Measurements from ENCODE around the gene GNE.
"Not testable (repeated sequence)": the region's sequence is repeated elsewhere in the genome, so short reads cannot be mapped to it uniquely, and the experiment has no call there.

GNE gene

GRCh38 chr9:36208521-36209253 is 49.6 kb downstream of the GNE start:
- no peak for DNase-seq (ENCODE audit: low spot score)

DNA sequence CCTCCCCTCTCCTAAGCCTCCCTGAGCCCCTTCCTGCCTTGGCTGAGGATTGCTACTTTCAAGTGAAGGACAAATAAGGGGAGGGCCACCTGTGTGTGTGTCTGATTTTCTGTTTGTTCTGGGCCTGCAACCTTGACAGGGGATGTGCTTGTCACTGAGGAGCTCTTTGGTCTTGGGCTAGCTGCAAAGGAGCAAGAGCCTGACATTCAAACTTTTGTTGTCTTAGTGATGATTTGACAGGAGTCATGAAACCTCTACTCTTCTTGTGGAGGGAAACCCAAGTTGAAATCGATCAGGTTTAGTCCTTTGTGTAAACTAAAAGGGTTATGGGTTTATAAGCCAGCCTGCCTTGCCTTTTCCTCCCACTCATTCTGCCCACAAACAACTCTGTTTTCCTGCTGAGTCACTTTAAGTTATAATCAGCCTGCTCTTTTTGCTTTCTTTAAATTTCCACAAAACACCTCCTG is 50.7 kb downstream of the GNE start:
- no peak for DNase-seq (ENCODE audit: low spot score)

DNA sequence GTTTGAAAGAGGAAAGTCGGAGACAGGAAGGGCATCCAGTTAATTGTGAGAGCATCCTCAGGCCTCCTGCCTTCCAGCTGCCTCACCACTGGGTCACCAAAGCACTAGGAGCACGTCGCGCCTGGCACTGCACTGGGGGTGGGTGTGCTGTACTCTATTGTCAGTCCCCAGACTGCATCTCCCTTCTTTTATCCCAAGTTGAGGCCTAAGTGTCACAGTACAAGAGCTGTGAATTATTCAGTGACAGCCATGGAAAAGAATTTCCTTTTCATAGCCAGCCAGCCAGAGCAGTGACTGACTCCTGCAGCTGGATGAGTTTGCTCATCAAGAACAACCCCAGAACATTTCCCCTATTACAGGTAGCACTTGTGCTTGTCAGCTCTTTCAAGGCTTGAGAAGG is 51.2 kb downstream of the GNE start:
- DNase-seq (ENCODE audit: low spot score): peak; percentile 88

DNA sequence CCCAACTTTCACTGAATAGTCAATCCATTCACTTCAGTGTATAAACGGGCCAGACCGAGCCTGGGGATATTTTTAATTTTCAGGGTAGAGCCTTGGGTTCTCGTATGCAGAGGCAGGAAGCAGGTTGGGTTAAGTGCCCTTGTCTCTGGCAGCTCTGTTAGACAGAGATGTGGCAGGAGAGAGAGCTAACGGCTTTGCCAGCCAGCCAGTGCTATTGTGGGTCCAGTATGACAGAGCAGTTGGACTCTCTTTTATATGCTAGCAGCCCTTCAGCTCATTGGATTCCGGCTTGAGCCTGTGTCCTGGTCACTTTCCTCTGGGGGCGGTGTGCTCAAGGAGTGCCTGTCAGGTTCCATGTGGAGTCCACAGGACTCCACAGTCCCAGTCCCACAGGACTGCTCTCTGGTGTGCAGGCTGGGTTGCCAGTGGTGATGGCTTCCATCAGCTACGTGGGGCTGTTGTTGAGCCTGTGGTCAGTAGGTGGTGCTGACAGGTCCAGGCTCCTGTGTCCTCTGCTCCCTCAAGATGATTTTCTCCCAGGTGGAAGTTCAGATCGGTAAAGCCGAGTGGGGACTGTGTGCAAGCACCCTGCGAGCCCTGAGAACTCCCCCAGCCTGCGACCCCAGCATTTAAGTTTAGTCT is 53.2 kb downstream of the GNE start:
- DNase-seq (ENCODE audit: low spot score): no peak

GRCh38 chr9:36194326-36195000 is 63.8 kb downstream of the GNE start:
- DNase-seq (ENCODE audit: low spot score): no peak

GRCh38 chr9:36193023-36193422 is 65.2 kb downstream of the GNE start:
- DNase-seq (ENCODE audit: low spot score): no peak

- no peak for DNase-seq (ENCODE audit: low spot score)
These were observed 66.1 kb downstream of the GNE start for GRCh38 chr9:36192196-36192595.

DNA sequence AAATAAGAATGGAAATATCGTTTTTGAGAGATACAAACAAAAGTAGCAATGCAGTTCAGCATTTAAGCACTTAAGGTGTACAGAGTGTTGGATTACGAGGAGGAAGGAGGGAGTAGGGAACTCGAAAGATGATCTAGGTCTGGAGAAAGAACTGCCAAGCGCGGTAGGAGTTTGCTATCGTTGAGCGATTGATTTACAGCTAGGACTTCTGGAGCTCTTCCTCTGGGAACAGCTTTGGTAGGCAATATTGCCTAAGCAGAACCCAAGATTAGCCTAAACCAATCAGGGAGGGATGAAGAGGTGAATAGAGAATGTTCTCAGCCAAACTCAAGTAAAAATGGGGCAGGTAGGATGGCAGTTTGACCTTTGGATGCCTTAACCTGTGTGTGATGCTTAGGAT is 66.6 kb downstream of the GNE start:
- DNase-seq (ENCODE audit: low spot score): no peak

DNA sequence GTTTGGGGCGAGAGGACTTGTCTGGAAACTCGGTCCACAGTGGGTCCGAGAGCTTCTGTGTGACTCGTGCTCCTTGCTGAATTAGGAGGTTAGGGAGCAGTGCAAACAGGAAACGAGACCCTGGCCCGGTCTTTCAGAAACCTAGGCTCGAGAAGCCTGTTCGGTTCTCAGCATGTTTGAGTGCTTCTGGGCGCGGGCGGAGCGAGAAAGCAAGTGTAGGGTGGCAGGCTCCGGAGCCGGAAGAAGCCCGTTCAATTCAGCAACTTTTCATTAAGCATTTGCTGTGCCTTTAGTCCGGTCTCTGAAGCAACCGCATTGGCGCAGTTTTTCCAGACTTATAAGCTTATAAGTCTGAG is 67.0 kb downstream of the GNE start:
- no peak for DNase-seq (ENCODE audit: low spot score)

- DNase-seq (ENCODE audit: low spot score): peak; percentile 100
These were observed 67.6 kb downstream of the GNE start, which contains the start of gene CLTA for GRCh38 chr9:36190388-36191289. Gene CLTA (plus strand): TSS chr9:36190921. CDS start chr9:36191057, 136 bp downstream.

DNA sequence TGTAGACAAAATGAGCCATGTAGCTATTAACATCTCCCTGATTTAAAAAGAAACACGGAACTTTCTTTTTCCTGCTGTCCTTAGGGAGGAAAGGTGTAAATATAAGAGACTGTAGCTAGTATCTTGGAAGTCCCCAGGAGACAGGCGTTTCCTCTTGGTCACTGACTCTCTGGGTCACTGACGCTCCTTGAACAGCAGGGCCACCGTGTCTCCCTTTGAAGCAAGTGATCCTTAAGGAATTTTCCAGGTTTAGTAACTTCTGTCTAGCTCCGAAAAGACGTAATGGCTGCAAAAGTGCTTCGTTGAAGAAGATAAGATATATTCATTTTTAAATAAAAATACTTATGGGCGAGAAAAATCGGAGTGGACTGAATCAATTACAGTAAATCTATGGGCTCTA is 68.3 kb downstream of the GNE start:
- no peak for DNase-seq (ENCODE audit: low spot score)

DNA sequence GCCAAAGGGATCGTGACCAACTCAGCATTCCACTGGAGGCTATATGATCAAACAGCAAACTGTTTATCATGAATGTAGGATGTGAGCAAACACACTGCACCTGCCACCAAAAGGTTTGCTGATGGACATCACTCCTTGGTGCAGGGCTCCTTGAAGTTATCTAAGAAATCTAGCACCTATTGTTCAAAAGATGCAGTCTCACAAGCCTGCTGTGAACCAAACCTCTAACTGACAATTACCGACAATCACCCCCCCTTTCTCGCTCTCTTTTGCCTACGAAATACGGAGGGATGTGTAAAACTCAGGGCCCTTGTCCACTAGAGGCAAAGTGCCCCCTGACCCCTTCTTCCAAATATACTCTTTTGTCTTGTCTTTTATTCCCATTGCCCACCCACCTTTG is 70.0 kb downstream of the GNE start:
- no peak for DNase-seq (ENCODE audit: low spot score)

- no peak for DNase-seq (ENCODE audit: low spot score)
These were observed 70.8 kb downstream of the GNE start for GRCh38 chr9:36187414-36187813.

DNA sequence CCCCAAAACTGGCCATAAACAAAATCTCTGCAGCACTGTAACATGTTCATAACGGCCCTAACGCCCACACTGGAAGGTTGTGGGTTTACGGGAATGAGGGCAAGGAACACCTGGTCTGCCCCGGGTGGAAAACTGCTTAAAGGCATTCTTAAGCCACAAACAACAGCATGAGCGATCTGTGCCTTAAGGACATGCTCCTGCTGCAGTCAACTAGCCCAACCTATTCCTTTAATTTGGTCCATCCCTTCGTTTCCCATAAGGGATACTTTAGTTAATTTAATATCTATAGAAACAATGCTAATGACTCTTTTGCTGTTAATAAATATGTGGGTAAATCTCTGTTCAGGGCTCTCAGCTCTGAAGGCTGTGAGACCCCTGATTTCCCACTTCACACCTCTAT is 78.0 kb downstream of the GNE start:
- not testable (repeated sequence) for DNase-seq (ENCODE audit: low spot score)

DNA sequence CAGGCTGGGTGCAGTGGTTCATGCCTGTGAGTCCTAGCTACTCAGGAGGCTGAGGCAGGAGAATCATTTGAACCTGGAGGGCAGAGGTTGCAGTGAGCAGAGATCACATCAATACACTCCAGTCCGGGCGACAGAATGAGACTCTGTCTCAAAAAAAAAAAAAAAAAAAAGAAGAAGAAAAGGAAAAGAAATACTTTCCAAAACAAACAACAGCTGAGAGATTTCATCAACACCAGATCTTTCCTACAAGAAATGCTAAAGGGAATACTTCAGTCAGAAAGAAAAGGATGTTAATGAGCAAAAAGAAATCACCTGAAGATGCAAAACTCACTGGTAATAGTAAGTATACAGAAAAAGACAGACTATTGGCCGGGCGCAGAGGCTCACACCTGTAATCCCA is 80.7 kb downstream of the GNE start:
- DNase-seq (ENCODE audit: low spot score): no peak

DNA sequence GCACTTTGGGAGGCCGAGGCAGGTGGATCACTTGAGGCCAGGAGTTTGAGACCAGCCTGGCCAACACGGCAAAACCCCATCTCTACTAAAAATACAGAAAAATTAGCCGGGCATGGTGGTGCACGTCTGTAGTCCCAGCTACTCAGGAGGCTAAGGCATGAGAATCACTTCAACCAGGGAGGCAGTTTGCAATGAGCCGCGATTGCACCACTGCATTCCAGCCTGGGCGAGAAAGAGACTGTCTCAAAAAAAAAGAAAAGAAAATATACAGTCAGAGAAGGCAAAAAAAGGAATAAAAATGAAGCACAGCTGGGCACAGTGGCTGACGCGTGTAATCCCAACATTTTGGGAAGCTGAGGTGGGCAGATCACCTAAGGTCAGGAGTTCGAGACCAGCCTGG is 81.8 kb downstream of the GNE start:
- DNase-seq (ENCODE audit: low spot score): not testable (repeated sequence)

- not testable (repeated sequence) for DNase-seq (ENCODE audit: low spot score)
These were observed 83.0 kb downstream of the GNE start for GRCh38 chr9:36175209-36175608.

GRCh38 chr9:36174731-36175130 is 83.5 kb downstream of the GNE start:
- no peak for DNase-seq (ENCODE audit: low spot score)

- no peak for DNase-seq (ENCODE audit: low spot score)
These were observed 84.0 kb downstream of the GNE start for GRCh38 chr9:36174271-36174670.

DNA sequence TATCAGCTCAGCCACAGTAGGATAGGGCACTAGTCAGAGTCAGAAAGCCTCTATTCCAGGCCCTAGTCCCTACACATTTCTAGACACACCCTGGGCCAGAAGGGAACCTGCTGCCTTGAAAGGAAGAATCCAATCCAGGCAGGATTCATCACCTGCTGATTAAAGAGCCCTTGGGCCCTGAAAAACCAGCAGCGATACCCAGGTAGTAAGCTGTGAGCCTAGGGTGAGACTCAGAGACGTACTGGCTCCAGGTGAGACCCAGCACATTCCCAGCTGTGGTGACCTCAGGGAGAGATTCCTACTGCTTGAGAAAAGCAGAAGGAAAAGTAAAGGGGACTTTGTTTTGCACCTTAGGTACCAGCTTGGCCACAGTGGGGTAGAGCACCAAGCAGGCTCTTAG is 84.4 kb downstream of the GNE start:
- no peak for DNase-seq (ENCODE audit: low spot score)

DNA sequence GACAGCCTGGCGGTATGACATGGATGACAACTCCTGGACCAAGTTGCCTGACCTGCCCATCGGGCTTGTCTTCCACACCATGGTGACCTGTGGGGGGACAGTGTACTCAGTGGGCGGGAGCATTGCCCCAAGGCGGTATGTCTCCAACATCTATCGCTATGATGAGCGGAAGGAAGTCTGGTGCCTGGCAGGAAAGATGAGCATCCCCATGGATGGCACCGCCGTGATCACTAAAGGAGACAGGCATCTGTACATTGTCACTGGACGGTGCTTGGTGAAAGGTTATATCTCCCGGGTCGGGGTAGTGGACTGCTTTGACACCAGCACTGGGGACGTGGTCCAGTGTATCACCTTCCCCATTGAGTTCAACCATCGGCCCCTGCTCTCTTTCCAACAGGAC is 87.7 kb downstream of the GNE start:
- no peak for DNase-seq (ENCODE audit: low spot score)

GRCh38 chr9:36169708-36170107 is 88.5 kb downstream of the GNE start:
- DNase-seq (ENCODE audit: low spot score): no peak

Data from globus pallidus (tissue), 1 donor.